ENCODE measurements around the gene PPP2R1B.

The PPP2R1B gene

DNA sequence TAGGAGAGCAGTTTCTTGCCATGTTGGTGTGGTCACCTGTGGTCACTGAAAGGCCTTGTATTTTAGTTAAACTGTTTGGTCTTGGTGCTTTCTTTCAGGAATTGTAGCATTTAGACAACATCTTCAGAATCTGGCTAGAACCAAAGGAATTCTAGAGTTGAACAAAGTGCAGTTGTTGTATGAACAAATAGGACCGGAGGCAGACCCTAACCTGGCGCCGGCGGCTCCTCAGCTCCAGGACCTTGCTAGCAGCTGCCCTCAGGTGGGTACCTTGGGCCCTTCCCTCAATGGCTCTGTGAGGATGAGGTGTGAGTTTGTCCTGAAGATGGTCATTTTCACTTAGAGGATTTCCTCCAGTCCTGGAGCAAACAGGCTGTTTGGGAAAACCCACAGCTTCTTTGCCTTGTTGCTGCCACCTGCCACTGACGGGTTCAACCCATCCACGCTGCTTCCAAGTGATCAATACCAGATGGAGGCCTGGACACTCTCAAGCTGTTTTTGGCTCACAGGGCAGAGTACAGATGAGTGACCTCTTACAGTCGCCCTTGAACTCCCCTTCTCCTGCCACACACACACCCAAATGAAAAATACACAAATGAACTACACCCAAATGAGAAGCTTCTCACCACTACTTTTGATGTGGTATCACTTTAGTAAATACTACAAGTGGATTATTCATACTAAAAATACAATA lies 45.2 kb downstream of the PPP2R1B start:
- Histone ChIP-seq H3K4me1 (ENCODE audit: insufficient read depth, low read length) (no peaks in the 10 kb centered on the region), H3K4me2 (ENCODE audit: insufficient read depth, low read length) (no peak overlapping the region), H3K79me2 (ENCODE audit: insufficient read depth, low read length) (no peaks in the 10 kb centered on the region), H2AFZ (ENCODE audit: low read depth, low read length) (no peak overlapping the region), H3K9me3 (ENCODE audit: insufficient read depth, low read length, severe bottlenecking) (no peaks in the 10 kb centered on the region), H3K4me3 (ENCODE audit: low read depth in 1 of 2, low read length in 2 of 2) (no peak overlapping the region), H4K20me1 (ENCODE audit: insufficient read depth, low read length) (no peaks in the 10 kb centered on the region; the same call in 1 of the 2 replicates), H3K9ac (ENCODE audit: low read depth, low read length) (no peak overlapping the region), H3K27ac (ENCODE audit: low read length) (no peak overlapping the region), H3K36me3 (ENCODE audit: insufficient read depth, low read length) (peaks cover 84% of the 10 kb centered on the region), H3K27me3 (ENCODE audit: insufficient read depth, low read length, poor library complexity) (no peaks in the 10 kb centered on the region)
- TF ChIP-seq, protein P1, sequence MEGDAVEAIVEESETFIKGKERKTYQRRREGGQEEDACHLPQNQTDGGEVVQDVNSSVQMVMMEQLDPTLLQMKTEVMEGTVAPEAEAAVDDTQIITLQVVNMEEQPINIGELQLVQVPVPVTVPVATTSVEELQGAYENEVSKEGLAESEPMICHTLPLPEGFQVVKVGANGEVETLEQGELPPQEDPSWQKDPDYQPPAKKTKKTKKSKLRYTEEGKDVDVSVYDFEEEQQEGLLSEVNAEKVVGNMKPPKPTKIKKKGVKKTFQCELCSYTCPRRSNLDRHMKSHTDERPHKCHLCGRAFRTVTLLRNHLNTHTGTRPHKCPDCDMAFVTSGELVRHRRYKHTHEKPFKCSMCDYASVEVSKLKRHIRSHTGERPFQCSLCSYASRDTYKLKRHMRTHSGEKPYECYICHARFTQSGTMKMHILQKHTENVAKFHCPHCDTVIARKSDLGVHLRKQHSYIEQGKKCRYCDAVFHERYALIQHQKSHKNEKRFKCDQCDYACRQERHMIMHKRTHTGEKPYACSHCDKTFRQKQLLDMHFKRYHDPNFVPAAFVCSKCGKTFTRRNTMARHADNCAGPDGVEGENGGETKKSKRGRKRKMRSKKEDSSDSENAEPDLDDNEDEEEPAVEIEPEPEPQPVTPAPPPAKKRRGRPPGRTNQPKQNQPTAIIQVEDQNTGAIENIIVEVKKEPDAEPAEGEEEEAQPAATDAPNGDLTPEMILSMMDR (IDR thresholded peaks at IDR 0.05; ENCODE audit: borderline replicate concordance, extremely low read depth, low read length, poor library complexity, severe bottlenecking) = no peak
- TF ChIP-seq EZH2 (IDR thresholded peaks at IDR 0.05; ENCODE audit: borderline replicate concordance, low read depth, low read length, severe bottlenecking) = no peak
- ATAC-seq (ENCODE audit: insufficient read depth, low read depth) (no peak), DNase-seq (no peak)

- DNase-seq (no peak), ATAC-seq (ENCODE audit: insufficient read depth, low read depth) (no peak)
- Histone ChIP-seq H3K4me3 (ENCODE audit: low read depth in 1 of 2, low read length in 2 of 2) (no peak overlapping the region), H3K9ac (ENCODE audit: low read depth, low read length) (no peak overlapping the region), H2AFZ (ENCODE audit: low read depth, low read length) (no peak overlapping the region), H4K20me1 (ENCODE audit: insufficient read depth, low read length) (no peaks in the 10 kb centered on the region; the same call in 1 of the 2 replicates), H3K27me3 (ENCODE audit: insufficient read depth, low read length, poor library complexity) (no peaks in the 10 kb centered on the region), H3K9me3 (ENCODE audit: insufficient read depth, low read length, severe bottlenecking) (no peaks in the 10 kb centered on the region), H3K4me1 (ENCODE audit: insufficient read depth, low read length) (no peaks in the 10 kb centered on the region), H3K79me2 (ENCODE audit: insufficient read depth, low read length) (no peaks in the 10 kb centered on the region), H3K4me2 (ENCODE audit: insufficient read depth, low read length) (no peak overlapping the region), H3K27ac (ENCODE audit: low read length) (no peak overlapping the region), H3K36me3 (ENCODE audit: insufficient read depth, low read length) (peaks cover 82% of the 10 kb centered on the region)
- TF ChIP-seq, protein P1 (IDR thresholded peaks at IDR 0.05; ENCODE audit: borderline replicate concordance, extremely low read depth, low read length, poor library complexity, severe bottlenecking) = no peak
- no peak for TF ChIP-seq EZH2 (IDR thresholded peaks at IDR 0.05; ENCODE audit: borderline replicate concordance, low read depth, low read length, severe bottlenecking)
Measured at GRCh38 chr11:111719379-111719778, 46.8 kb downstream of the PPP2R1B start.

GRCh38 chr11:111718859-111719258 lies 47.3 kb downstream of the PPP2R1B start:
- H3K4me3 ChIP-seq (ENCODE audit: low read depth in 1 of 2, low read length in 2 of 2) = no peak overlapping the region
- H3K27me3 ChIP-seq (ENCODE audit: insufficient read depth, low read length, poor library complexity) = no peaks in the 10 kb centered on the region
- DNase-seq (no peak), ATAC-seq (ENCODE audit: insufficient read depth, low read depth) (no peak)
- TF ChIP-seq, protein P1 (IDR thresholded peaks at IDR 0.05; ENCODE audit: borderline replicate concordance, extremely low read depth, low read length, poor library complexity, severe bottlenecking) = no peak
- no peak for TF ChIP-seq EZH2 (IDR thresholded peaks at IDR 0.05; ENCODE audit: borderline replicate concordance, low read depth, low read length, severe bottlenecking)
- H3K9me3 ChIP-seq (ENCODE audit: insufficient read depth, low read length, severe bottlenecking) = no peaks in the 10 kb centered on the region
- H3K79me2 ChIP-seq (ENCODE audit: insufficient read depth, low read length) = no peaks in the 10 kb centered on the region
- no peaks in the 10 kb centered on the region; the same call in 1 of the 2 replicates for H4K20me1 ChIP-seq (ENCODE audit: insufficient read depth, low read length)
- H3K36me3 ChIP-seq (ENCODE audit: insufficient read depth, low read length) = peaks cover 82% of the 10 kb centered on the region
- H3K4me1 ChIP-seq (ENCODE audit: insufficient read depth, low read length) = no peaks in the 10 kb centered on the region
- H3K9ac ChIP-seq (ENCODE audit: low read depth, low read length) = no peak overlapping the region
- no peak overlapping the region for H2AFZ ChIP-seq (ENCODE audit: low read depth, low read length)
- H3K4me2 ChIP-seq (ENCODE audit: insufficient read depth, low read length) = no peak overlapping the region
- no peak overlapping the region for H3K27ac ChIP-seq (ENCODE audit: low read length)

Data from DND-41 (cell line).